ENCODE measurements around the gene RALGPS1.

RALGPS1 gene

DNA sequence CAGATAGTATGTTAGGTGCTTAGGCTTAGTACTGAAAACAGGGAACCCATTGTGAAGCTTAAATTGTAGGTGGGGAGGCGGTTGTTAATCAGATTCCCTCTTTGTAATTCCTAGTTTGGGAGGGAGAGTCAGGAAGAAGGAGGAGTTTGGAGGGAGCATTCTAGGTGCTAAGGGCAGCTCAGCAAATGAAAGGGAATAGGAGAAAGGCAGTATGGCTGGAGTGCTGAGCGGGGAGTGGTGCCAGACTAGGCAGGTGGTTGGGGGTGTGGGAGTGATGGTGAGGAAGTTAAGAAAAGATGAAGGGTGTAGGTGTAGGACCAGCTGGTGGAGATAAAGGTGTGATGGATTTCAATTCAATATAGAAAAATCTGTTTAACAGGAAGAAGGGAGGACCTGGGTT lies 338.9 kb downstream of the RALGPS1 start:
- H3K36me3 ChIP-seq (ENCODE audit: insufficient read depth, low read length), result no peaks in the 10 kb centered on the region
- no peak overlapping the region for H3K9ac ChIP-seq (ENCODE audit: low read depth, low read length)
- H3K9me3 ChIP-seq (ENCODE audit: control insufficient read depth, insufficient read depth, low read length), result no peaks in the 10 kb centered on the region
- peaks cover 16% of the 10 kb centered on the region for H3K4me1 ChIP-seq (ENCODE audit: insufficient read depth, low read length)

DNA sequence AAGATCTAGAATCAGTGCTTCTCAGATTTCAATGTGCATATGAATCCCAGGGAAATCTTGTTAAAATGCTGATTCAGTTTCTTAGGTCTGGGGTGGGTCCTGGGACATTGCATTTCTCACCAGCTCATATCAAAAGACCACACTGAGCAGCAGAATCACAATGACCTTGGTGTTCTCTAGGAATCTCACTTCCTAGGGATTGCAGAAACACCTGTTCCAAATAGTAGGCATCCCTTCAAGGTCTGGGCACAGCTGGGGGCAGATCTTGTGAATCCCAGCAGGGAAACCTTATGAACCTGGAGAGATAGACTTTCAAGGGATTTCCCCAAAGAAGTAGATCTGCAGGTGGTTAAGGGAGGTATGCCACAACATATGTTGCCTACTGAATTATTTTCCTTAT lies 341.1 kb downstream of the RALGPS1 start:
- peaks cover 16% of the 10 kb centered on the region for H3K4me1 ChIP-seq (ENCODE audit: insufficient read depth, low read length)
- no peak overlapping the region for H3K9ac ChIP-seq (ENCODE audit: low read depth, low read length)
- no peaks in the 10 kb centered on the region for H3K36me3 ChIP-seq (ENCODE audit: insufficient read depth, low read length)
- H3K9me3 ChIP-seq (ENCODE audit: control insufficient read depth, insufficient read depth, low read length), result no peaks in the 10 kb centered on the region

DNA sequence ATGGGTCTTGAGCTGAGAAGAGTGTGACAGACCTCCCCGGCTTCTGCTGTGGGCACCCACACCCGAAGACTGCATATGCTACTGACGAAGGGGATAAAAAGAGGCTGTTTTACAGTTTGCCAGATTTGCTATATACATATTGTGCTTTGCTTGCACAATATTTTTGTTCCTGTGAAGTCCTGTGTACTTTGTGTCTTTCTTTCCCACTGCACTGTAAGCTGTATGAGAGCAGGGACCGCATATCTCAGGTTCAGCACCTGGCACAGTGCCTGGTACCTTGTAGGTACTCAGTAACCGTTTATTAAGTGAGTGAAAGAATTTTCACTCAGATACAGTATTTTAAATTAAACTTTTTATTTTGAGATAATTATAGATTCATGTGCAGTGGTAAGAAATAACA lies 341.7 kb downstream of the RALGPS1 start:
- H3K9me3 ChIP-seq (ENCODE audit: control insufficient read depth, insufficient read depth, low read length), result no peaks in the 10 kb centered on the region
- H3K4me1 ChIP-seq (ENCODE audit: insufficient read depth, low read length), result peaks cover 16% of the 10 kb centered on the region
- H3K9ac ChIP-seq (ENCODE audit: low read depth, low read length), result no peak overlapping the region
- H3K36me3 ChIP-seq (ENCODE audit: insufficient read depth, low read length), result no peaks in the 10 kb centered on the region

- H3K9ac ChIP-seq (ENCODE audit: low read depth, low read length), result no peak overlapping the region
- H3K9me3 ChIP-seq (ENCODE audit: control insufficient read depth, insufficient read depth, low read length), result no peaks in the 10 kb centered on the region
- no peaks in the 10 kb centered on the region for H3K36me3 ChIP-seq (ENCODE audit: insufficient read depth, low read length)
- peaks cover 3% of the 10 kb centered on the region for H3K4me1 ChIP-seq (ENCODE audit: insufficient read depth, low read length)
These were observed 344.3 kb downstream of the RALGPS1 start for GRCh38 chr9:127258606-127259471.

DNA sequence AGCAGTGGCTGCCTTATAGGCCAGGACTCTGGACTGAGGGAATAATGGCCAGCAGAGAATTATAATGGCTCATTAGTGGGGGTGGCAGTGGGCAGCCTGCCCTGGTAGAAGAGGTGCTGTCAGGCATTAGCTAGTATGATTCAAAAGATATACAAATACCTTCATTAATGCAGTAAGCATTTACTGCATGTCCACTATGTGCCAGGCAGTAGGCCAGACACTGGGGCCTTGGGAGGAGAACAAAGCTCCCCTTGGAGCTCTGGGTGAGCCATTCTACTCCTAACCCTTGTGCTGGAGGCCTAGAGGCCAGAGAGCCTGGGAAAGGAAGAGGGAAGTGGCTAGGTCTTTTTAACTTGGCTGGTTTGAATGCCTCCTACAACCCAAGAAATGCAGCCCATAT lies 348.0 kb downstream of the RALGPS1 start:
- H3K9me3 ChIP-seq (ENCODE audit: control insufficient read depth, insufficient read depth, low read length), result no peaks in the 10 kb centered on the region
- no peak overlapping the region for H3K9ac ChIP-seq (ENCODE audit: low read depth, low read length)
- no peaks in the 10 kb centered on the region for H3K4me1 ChIP-seq (ENCODE audit: insufficient read depth, low read length)
- H3K36me3 ChIP-seq (ENCODE audit: insufficient read depth, low read length), result no peaks in the 10 kb centered on the region

GRCh38 chr9:127263237-127263636 lies 348.7 kb downstream of the RALGPS1 start:
- H3K4me1 ChIP-seq (ENCODE audit: insufficient read depth, low read length), result no peaks in the 10 kb centered on the region
- no peaks in the 10 kb centered on the region for H3K36me3 ChIP-seq (ENCODE audit: insufficient read depth, low read length)
- H3K9me3 ChIP-seq (ENCODE audit: control insufficient read depth, insufficient read depth, low read length), result no peaks in the 10 kb centered on the region
- H3K9ac ChIP-seq (ENCODE audit: low read depth, low read length), result no peak overlapping the region

DNA sequence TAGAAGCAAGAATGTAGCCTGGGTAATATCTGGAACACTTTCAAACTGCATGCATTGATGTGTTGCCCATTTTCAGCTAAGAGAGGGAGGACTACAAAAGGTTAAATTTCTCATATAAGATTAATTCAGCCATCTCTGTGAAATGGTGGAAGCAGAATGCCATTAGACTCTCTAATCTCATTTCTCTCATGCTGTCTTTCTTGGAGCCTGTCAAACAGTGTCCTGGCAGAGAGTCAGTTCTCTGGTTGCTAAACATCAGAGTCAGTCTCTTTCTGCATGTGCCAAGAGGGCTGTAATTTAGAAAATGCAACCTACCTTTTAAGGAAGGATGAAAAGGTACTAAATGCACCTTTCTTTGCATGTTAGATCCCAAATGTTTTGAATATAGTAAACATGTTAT lies 349.1 kb downstream of the RALGPS1 start:
- H3K4me1 ChIP-seq (ENCODE audit: insufficient read depth, low read length), result no peaks in the 10 kb centered on the region
- no peaks in the 10 kb centered on the region for H3K36me3 ChIP-seq (ENCODE audit: insufficient read depth, low read length)
- H3K9me3 ChIP-seq (ENCODE audit: control insufficient read depth, insufficient read depth, low read length), result no peaks in the 10 kb centered on the region
- no peak overlapping the region for H3K9ac ChIP-seq (ENCODE audit: low read depth, low read length)

- no peaks in the 10 kb centered on the region for H3K36me3 ChIP-seq (ENCODE audit: insufficient read depth, low read length)
- no peaks in the 10 kb centered on the region for H3K4me1 ChIP-seq (ENCODE audit: insufficient read depth, low read length)
- no peak within 1 kb of the TSS for H3K9ac ChIP-seq (ENCODE audit: low read depth, low read length)
- H3K9me3 ChIP-seq (ENCODE audit: control insufficient read depth, insufficient read depth, low read length), result no peaks in the 10 kb centered on the region
These were observed 350.1 kb downstream of the RALGPS1 start, which contains the start of gene GARNL3 for GRCh38 chr9:127264462-127265219. Gene GARNL3 (plus strand): TSS chr9:127264774. CDS start chr9:127264878, 104 bp downstream.

- Histone ChIP-seq H3K36me3 (ENCODE audit: insufficient read depth, low read length) (no peaks in the 10 kb centered on the region), H3K4me1 (ENCODE audit: insufficient read depth, low read length) (no peaks in the 10 kb centered on the region), H3K9ac (ENCODE audit: low read depth, low read length) (no peak overlapping the region), H3K9me3 (ENCODE audit: control insufficient read depth, insufficient read depth, low read length) (no peaks in the 10 kb centered on the region)
These were observed 353.4 kb downstream of the RALGPS1 start for GRCh38 chr9:127267793-127268525.

DNA sequence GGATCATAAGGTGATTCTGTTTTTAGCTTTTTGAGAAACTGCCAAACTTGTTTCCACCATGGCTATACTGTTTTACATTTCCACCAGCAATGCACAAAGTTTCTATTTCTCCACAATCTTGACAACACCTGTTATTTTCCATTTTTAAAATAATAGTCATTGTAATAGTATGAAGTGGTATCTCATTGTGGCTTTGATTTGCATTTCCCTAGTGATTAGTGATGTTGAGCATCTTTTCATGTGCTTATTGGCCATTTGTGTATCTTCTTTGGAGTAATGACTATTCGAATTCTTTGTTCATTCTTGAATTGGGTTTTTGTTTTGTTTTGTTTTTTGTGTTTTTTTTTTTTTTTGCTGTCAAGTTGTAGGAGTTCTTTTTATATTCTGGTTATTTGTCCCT lies 354.9 kb downstream of the RALGPS1 start:
- H3K4me1 ChIP-seq (ENCODE audit: insufficient read depth, low read length), result no peaks in the 10 kb centered on the region
- H3K36me3 ChIP-seq (ENCODE audit: insufficient read depth, low read length), result no peaks in the 10 kb centered on the region
- no peak overlapping the region for H3K9ac ChIP-seq (ENCODE audit: low read depth, low read length)
- no peaks in the 10 kb centered on the region for H3K9me3 ChIP-seq (ENCODE audit: control insufficient read depth, insufficient read depth, low read length)
